Transverse colon (tissue), 4 donors: ENCODE measurements around the gene CRABP1. TPM values are rescaled to one million over a fixed set of nuclear protein-coding genes. Genes with fewer than 3 reads are reported as not detected.

Experiments
- DNase-seq: peaks from one replicate; pipeline ENCODE4 v3.0.0-alpha.2; 2019
- H3K27ac ChIP-seq, 4 donors: fragments of 200-600 bp; sonication (generic); 2 replicates each; pipeline ENCODE4 v1.5.1; 2016 to 2018; ENCODE audit warnings: inconsistent platforms in 4 of 4
- H3K27me3 ChIP-seq: fragments of 200-600 bp; sonication (generic); 2 replicates; pipeline ENCODE4 v1.5.1; 2017; ENCODE audit warnings: inconsistent platforms
- H3K36me3 ChIP-seq, 4 donors: fragments of 200-600 bp; sonication (generic); 2 replicates each; pipeline ENCODE4 v1.5.1; 2017 to 2019; ENCODE audit warnings: inconsistent platforms in 4 of 4
- H3K4me1 ChIP-seq, 4 donors: fragments of 200-600 bp; sonication (generic); 2 replicates each; pipeline ENCODE4 v1.5.1; 2017 to 2020; ENCODE audit warnings: inconsistent platforms in 4 of 4
- H3K4me3 ChIP-seq, 4 donors: fragments of 200-600 bp; sonication (generic); 1 replicate in 1 of 4; 2 replicates in 3 of 4; pipeline versions ENCODE4 v1.5.1 to v1.6.1; 2017 to 2019; ENCODE audit warnings: inconsistent platforms in 4 of 4
- H3K9me3 ChIP-seq, 2 donors: fragments of 200-600 bp; sonication (generic); 2 replicates each; pipeline ENCODE4 v1.5.1; 2017 to 2019; ENCODE audit warnings: inconsistent platforms in 2 of 2
- EP300 ChIP-seq: sonication (generic); formaldehyde crosslinking; IDR thresholded peaks from one replicate; pipeline ENCODE4 v1.6.1; 2017; ENCODE audit warnings: antibody characterized with exemption, low read depth
- POLR2A ChIP-seq: fragments of 450-650 bp; IDR thresholded peaks from one replicate; pipeline ENCODE4 v1.6.1; 2016; ENCODE audit warnings: antibody characterized with exemption, mild to moderate bottlenecking, moderate library complexity
- POLR2AphosphoS5 ChIP-seq, 3 donors: sonication (generic); formaldehyde crosslinking; IDR thresholded peaks; one replicate each; pipeline ENCODE4 v1.6.1; 2016; ENCODE audit warnings: antibody characterized with exemption in 3 of 3
- WGBS, 2 donors: methylation state at CpG; one replicate each; pipeline ENCODE4 v1.1.5; 2018; ENCODE audit warnings: low coverage in 1 of 2; 5-methylcytosine and 5-hydroxymethylcytosine counted together
- in situ Hi-C, 4 donors: fragments of 200-750 bp; cut with MboI; loops; one replicate each; pipeline versions ENCODE4 v1.15.0 to v1.15.1; 2017; ENCODE audit warnings: low sequenced_read_pairs in 3 of 4, low pct_ligation_motif_present in 1 of 4, low pct_unique_long_range_greater_than_20kb in 1 of 4
- intact Hi-C: fragments of 100-400 bp; cut with DNase I; formaldehyde crosslinking; loops from one replicate; pipeline ENCODE4 v1.15.1; 2023; ENCODE audit warnings: low total_unique reads
- total RNA-seq, 4 donors: library from RNA; depleted of rRNA; stranded (reverse); fragments of >200 nt; gene quantifications; one replicate each; pipeline ENCODE4 v1.1.0, GENCODE V29; 2016
- TF ChIP-seq, protein P1 (sequence below), 5 experiments: fragments of 200-600 bp in 3 of 5; fragments of 450-650 bp in 2 of 5; sonication (generic) in 3 of 5; IDR thresholded peaks; 1 replicate in 2 of 5; 2 replicates in 3 of 5; pipeline ENCODE4 v1.5.1; 2016 to 2017; ENCODE audit warnings: antibody characterized with exemption in 5 of 5, inconsistent platforms in 3 of 5, mild to moderate bottlenecking in 2 of 5, moderate library complexity in 1 of 5

CRABP1 gene
- total RNA-seq, 4 donors from 2014 or later = 1.9 to 2.7 TPM; not detected in 2

DNA sequence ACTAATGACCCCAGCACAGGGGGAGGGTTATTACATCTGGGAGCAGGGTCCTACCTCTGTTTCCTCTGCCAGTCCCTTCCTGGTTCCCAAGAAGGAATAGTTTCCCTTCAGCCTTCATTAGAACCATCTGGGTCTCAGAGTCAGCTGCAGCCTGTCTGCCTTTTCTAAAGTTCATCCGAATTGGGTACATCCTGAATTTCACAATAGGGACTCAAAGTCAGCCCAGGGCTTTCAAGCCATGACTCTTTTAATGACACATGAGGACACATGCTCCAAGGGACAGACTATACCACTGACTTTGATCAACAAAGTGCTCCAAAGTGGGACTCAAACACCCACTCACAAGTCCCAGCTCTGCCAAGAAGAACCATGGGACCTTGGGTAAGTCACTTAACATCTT, 12.7 kb upstream of the CRABP1 start:
- H3K4me3 ChIP-seq = no peak overlapping the region
- H3K9me3 ChIP-seq = no peaks in the 10 kb centered on the region
- DNase-seq = no peak
- 63 to 83% methylated on average over 1 of the region's 1 CpG for WGBS, 2 donors
- H3K36me3 ChIP-seq = no peaks in the 10 kb centered on the region
- TF ChIP-seq, protein P1, sequence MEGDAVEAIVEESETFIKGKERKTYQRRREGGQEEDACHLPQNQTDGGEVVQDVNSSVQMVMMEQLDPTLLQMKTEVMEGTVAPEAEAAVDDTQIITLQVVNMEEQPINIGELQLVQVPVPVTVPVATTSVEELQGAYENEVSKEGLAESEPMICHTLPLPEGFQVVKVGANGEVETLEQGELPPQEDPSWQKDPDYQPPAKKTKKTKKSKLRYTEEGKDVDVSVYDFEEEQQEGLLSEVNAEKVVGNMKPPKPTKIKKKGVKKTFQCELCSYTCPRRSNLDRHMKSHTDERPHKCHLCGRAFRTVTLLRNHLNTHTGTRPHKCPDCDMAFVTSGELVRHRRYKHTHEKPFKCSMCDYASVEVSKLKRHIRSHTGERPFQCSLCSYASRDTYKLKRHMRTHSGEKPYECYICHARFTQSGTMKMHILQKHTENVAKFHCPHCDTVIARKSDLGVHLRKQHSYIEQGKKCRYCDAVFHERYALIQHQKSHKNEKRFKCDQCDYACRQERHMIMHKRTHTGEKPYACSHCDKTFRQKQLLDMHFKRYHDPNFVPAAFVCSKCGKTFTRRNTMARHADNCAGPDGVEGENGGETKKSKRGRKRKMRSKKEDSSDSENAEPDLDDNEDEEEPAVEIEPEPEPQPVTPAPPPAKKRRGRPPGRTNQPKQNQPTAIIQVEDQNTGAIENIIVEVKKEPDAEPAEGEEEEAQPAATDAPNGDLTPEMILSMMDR (IDR thresholded peaks at IDR 0.05) = no peak
- TF ChIP-seq EP300 (no peak), POLR2AphosphoS5 (IDR thresholded peaks at IDR 0.05) (no peak), POLR2A (no peak)
- in situ Hi-C loops = no loop called here
- no peak overlapping the region for H3K27ac ChIP-seq
- peaks cover 0 to 4% (median 0%) of the 10 kb centered on the region in 4 donors for H3K4me1 ChIP-seq
- no peaks in the 10 kb centered on the region for H3K27me3 ChIP-seq
- intact Hi-C loops = no loop called here

DNA sequence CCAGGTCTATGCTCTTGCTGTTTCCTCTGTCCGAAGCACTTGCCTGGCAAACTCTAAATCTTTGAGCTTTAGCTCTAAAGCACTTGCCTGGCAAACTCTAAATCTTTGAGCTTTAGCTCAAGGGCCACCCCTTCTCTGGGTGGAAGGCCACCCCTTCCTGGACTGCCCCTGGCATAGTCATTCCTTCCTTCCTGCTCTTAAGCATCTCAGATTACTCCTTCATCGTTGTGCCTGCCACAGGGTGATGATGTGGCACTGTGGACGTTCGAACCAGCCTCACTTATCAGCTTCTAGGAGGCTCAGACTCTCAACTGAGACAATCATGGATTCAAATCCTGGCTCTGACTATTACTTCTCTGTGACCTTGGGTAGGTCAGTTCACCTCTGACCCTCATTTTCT, 10.5 kb upstream of the CRABP1 start:
- WGBS, 2 donors = 60% methylated on average over 2 to 4 of the region's 4 CpGs
- in situ Hi-C loops (no loop called here), intact Hi-C loops (no loop called here)
- no peak overlapping the region for H3K4me3 ChIP-seq
- H3K36me3 ChIP-seq = no peaks in the 10 kb centered on the region
- H3K4me1 ChIP-seq = peaks cover 0 to 4% (median 0%) of the 10 kb centered on the region in 4 donors
- DNase-seq = no peak
- H3K27ac ChIP-seq = no peak overlapping the region
- no peaks in the 10 kb centered on the region for H3K9me3 ChIP-seq
- no peaks in the 10 kb centered on the region for H3K27me3 ChIP-seq
- TF ChIP-seq EP300 = no peak
- TF ChIP-seq POLR2AphosphoS5 (IDR thresholded peaks at IDR 0.05) = no peak
- no peak for TF ChIP-seq POLR2A
- TF ChIP-seq, protein P1 (IDR thresholded peaks at IDR 0.05) = no peak

DNA sequence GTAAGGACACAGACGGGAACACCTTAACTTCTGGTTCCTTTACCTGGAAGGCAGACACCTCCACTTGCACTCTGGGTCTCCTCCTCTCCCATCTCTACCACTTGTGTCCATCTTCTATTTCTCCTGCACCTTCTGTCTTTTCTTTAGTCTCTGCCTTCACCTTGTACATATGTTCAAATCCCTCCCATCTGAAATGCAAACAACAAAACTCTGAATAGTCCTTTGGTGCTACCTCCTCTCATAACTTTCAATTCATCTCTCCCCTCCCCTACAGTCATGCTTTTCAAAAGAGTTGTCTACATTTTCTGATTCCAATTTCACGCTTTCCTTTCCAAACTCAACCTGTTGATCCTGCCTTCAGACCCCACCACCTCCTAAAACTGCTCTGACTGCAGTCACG, 5.3 kb upstream of the CRABP1 start:
- in situ Hi-C loops (no loop called here), intact Hi-C loops (no loop called here)
- TF ChIP-seq, protein P1 (IDR thresholded peaks at IDR 0.05) = no peak
- TF ChIP-seq POLR2A = no peak
- TF ChIP-seq POLR2AphosphoS5 (IDR thresholded peaks at IDR 0.05) = no peak
- TF ChIP-seq EP300 = no peak
- Histone ChIP-seq H3K4me3 (no peak overlapping the region), H3K9me3 (no peaks in the 10 kb centered on the region), H3K27me3 (peaks cover 24% of the 10 kb centered on the region), H3K36me3 (no peaks in the 10 kb centered on the region), H3K4me1 (no peaks in the 10 kb centered on the region), H3K27ac (no peak overlapping the region)
- no peak for DNase-seq
- 89 to 92% methylated on average over 2 to 3 of the region's 3 CpGs for WGBS, 2 donors

DNA sequence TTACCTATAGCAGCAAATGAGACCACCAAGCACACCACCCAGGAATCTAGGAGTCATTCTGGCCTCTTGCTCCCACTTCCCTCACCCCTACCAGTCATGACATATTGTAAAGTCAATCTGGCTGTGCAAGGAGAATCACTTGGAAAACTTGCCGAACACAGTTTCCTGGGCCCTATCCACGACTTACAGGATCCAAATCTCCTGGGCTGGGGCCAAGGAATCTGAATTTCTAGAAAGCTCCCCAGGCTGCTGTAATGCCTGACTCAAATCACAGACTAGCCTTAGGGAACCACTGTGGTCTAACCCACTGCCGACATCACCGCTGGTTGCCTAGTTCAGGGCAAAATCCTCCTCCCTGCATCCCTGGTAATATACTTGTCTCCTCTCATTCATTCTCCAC, 4.2 kb upstream of the CRABP1 start:
- 68 to 92% methylated on average over 3 to 4 of the region's 4 CpGs for WGBS, 2 donors
- peaks cover 36% of the 10 kb centered on the region for H3K27me3 ChIP-seq
- in situ Hi-C loops = no loop called here
- no peak overlapping the region for H3K27ac ChIP-seq
- H3K9me3 ChIP-seq = no peaks in the 10 kb centered on the region
- no peak overlapping the region for H3K4me3 ChIP-seq
- no peaks in the 10 kb centered on the region for H3K36me3 ChIP-seq
- TF ChIP-seq POLR2AphosphoS5 (IDR thresholded peaks at IDR 0.05) (no peak), EP300 (no peak), POLR2A (no peak)
- TF ChIP-seq, protein P1 (IDR thresholded peaks at IDR 0.05) = no peak
- H3K4me1 ChIP-seq = peaks cover 0 to 11% (median 8%) of the 10 kb centered on the region in 4 donors
- intact Hi-C loops = no loop called here
- no peak for DNase-seq
